Measurements from ENCODE around the gene XKR8. TPM values are rescaled to one million over a fixed set of nuclear protein-coding genes. Genes with fewer than 3 reads are reported as not detected.

Gene XKR8
- total and polyA plus RNA-seq, 2 of the 13 experiments (the other 11 are each of a cell fraction or from before 2014, with no cell fraction given), result 5.4 to 6.3 TPM

DNA sequence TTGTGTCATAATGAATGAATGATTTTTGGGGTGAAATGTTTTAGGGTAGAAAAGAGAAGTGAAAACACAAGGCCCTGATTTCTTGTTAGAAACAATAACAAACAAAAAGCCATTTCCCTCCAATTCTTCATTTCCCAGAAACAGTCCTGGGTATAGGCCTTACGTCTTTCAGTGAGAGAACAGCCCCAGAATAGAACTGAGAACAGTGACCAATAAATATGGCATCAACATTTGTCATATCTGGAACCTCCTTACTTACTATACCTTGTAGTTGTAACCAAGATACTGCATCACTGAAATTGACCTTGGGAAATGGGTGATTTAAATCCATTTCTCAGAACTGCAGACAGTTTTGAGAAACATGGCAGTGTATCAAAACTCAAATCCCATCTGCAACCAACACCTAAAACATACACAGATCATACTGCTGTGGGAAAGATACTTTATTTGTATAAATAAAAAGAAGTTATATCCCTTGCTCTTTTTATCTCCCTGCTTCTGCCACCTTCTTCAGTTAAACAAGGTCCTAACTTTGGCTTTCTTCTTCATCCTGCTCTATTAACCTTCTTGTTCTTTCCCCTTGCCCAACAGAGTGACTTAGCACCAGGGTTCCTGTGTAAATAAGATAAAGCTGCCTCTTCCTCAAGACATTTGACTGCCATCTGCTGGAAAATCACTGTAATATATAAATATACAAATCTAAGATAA is 19.5 kb downstream of the XKR8 start:
- no peak for FAIRE-seq
- H3K27ac ChIP-seq (ENCODE audit: extremely low read length, insufficient read depth, low read length), result no peak overlapping the region
- ChIA-PET CTCF (ENCODE audit: low intra/inter-chr PET ratio, low total read pairs) (interaction anchor here (1.8 kb wide), 1 partner anchor 121 kb away, joined by 13 read pairs; no protein-coding TSS in a partner anchor), POLR2A (no interaction called here)
- H2AFZ ChIP-seq (ENCODE audit: low read length), result no peak overlapping the region
- no peaks in the 10 kb centered on the region for H3K79me2 ChIP-seq (ENCODE audit: insufficient read depth, low read length)
- no TSS peak for BruUV-seq (replicated peaks)
- intact Hi-C loops (cut with micrococcal nuclease; ENCODE audit: unreplicated experiment), result no loop called here
- H3K4me3 ChIP-seq (replicated peaks in 1 of 3; ENCODE audit: insufficient read depth in 1 of 3, low read depth in 2 of 3, low read length in 3 of 3), result no peak overlapping the region
- 93% methylated on average over 1 of the region's 1 CpG for WGBS (ENCODE audit: low lambda C conversion rate)
- no peak for ATAC-seq
- H4K20me1 ChIP-seq (ENCODE audit: insufficient read depth, low read length), result no peaks in the 10 kb centered on the region
- no peak for DNase-seq (ENCODE audit: low spot score)
- H3K36me3 ChIP-seq (replicated peaks in 1 of 2; ENCODE audit: control insufficient read depth in 1 of 2, insufficient read depth in 2 of 2, low read length in 2 of 2), result peaks cover 0 to 6% of the 10 kb centered on the region in 2 experiments; a peak in 2 of 5 replicates
- H3K9me3 ChIP-seq (ENCODE audit: low read length), result no peaks in the 10 kb centered on the region
- H3K4me2 ChIP-seq (ENCODE audit: low read depth, low read length), result no peak overlapping the region
- H3K4me1 ChIP-seq (ENCODE audit: insufficient read depth, low read length), result peaks cover 10% of the 10 kb centered on the region; the same call in 1 of the 2 replicates
- no peak for TF ChIP-seq KLF12 (CRISPR knock-in tag; IDR thresholded peaks at IDR 0.05; ENCODE audit: borderline replicate concordance)
- TF ChIP-seq FOXA3 (CRISPR knock-in tag; IDR thresholded peaks at IDR 0.05), result 0 out of 2 replicates have a peak, but pooled peaks have one; percentile 23
- TF ChIP-seq STAG1 (CRISPR knock-in tag; IDR thresholded peaks at IDR 0.05), result peak; percentile 37; the same call in 1 of the 2 replicates
- TF ChIP-seq FOXA1 (IDR thresholded peaks at IDR 0.05), result no peak
- TF ChIP-seq FOXA1 (CRISPR knock-in tag; IDR thresholded peaks at IDR 0.05), result peak; percentile 49; the same call in 1 of the 2 replicates
- 0 out of 2 replicates have a peak, but pooled peaks have one; percentile 23 for TF ChIP-seq RAD21 (CRISPR knock-in tag; IDR thresholded peaks at IDR 0.05)
- TF ChIP-seq, protein P1, sequence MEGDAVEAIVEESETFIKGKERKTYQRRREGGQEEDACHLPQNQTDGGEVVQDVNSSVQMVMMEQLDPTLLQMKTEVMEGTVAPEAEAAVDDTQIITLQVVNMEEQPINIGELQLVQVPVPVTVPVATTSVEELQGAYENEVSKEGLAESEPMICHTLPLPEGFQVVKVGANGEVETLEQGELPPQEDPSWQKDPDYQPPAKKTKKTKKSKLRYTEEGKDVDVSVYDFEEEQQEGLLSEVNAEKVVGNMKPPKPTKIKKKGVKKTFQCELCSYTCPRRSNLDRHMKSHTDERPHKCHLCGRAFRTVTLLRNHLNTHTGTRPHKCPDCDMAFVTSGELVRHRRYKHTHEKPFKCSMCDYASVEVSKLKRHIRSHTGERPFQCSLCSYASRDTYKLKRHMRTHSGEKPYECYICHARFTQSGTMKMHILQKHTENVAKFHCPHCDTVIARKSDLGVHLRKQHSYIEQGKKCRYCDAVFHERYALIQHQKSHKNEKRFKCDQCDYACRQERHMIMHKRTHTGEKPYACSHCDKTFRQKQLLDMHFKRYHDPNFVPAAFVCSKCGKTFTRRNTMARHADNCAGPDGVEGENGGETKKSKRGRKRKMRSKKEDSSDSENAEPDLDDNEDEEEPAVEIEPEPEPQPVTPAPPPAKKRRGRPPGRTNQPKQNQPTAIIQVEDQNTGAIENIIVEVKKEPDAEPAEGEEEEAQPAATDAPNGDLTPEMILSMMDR (CRISPR knock-in tag; IDR thresholded peaks at IDR 0.05), result peak; percentile 31; the same call in 1 of the 2 replicates
- in situ Hi-C loops (cut with HindIII; ENCODE audit: extremely low pct_ligation_motif_present, low pct_unique_long_range_greater_than_20kb), result loop anchor here (5.0 kb wide), 1 partner anchor 122 kb away; no protein-coding TSS in a partner anchor
- no peaks in the 10 kb centered on the region for H3K27me3 ChIP-seq (ENCODE audit: control insufficient read depth in 1 of 2, insufficient read depth in 2 of 2, low read length in 2 of 2)
- H3K9ac ChIP-seq (ENCODE audit: insufficient read depth, low read depth, low read length), result no peak overlapping the region

Measured in HepG2 (cell line).